HuH-7.5 (cell line): Measurements from ENCODE around the gene ARHGAP45.
"Not testable (repeated sequence)": the region's sequence is repeated elsewhere in the genome, so short reads cannot be mapped to it uniquely, and the experiment has no call there.

Source experiments
- DNase-seq: peaks from one replicate; pipeline ENCODE4 v3.0.0; 2011; ENCODE audit warnings: low spot score

The ARHGAP45 gene

GRCh38 chr19:1066748-1067340, at the start of gene ARHGAP45:
Gene ARHGAP45 (plus strand): TSS chr19:1067167. CDS start chr19:1067406, 239 bp downstream.
- DNase-seq: peak; percentile 72

- DNase-seq: no peak
Observed at GRCh38 chr19:1017906-1018305, 49.1 kb upstream of the ARHGAP45 start.

- DNase-seq: no peak
Observed at GRCh38 chr19:1018393-1018792, 48.6 kb upstream of the ARHGAP45 start.

- DNase-seq: no peak
Observed at GRCh38 chr19:1018932-1019615, 47.9 kb upstream of the ARHGAP45 start.

DNA sequence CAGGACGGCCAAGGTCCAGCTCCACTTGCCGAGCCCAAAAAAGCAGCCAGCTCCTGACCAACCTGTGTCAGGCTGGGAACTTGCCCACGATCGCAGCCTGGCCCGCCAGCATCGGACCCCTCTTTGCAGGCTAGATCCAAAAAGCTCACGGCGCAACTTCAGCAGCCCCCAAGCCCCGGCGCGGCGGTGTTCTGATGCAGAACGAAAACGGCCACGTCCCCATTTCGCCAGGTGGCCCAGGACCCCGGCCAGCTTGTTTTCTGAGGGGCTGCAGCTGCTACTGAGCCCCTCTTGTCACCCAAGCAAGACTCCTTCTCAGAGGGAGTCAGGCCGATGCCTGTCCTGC, 47.4 kb upstream of the ARHGAP45 start:
- DNase-seq: no peak

GRCh38 chr19:1019980-1020867, 46.7 kb upstream of the ARHGAP45 start:
- DNase-seq: no peak

DNA sequence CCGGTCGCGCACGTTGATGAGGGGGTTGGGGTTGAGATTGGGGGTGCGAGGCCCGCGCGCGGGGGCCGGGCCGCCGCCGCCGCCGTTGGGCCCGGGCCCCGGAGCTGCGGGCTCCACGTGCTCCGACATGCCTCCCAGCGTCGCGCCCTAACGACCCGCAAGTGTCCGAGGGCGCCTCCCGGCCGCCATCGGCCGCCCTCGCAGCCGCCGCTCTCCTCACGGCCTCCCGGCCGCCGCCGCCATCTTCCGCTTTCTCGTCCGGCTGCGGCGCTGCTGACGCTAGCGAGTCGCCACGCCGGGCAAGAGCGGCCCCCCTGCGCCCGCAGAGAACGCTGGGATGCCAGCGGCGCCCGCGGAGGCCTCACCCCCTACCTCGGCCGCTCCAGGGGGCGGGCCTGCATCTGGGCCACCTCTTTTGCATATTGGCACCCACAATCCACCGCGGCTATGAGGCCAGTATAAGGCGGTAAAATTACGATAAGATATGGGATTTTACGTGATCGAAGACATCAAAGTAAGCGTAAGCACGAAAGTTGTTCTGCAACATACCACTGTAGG, 46.0 kb upstream of the ARHGAP45 start, which contains the start of gene TMEM259:
Gene TMEM259, minus strand, starts transcription at position 256 of the 558 bp plus-strand sequence. Its CDS starts 127 bp downstream, at position 129.
- peak; percentile 99 for DNase-seq

DNA sequence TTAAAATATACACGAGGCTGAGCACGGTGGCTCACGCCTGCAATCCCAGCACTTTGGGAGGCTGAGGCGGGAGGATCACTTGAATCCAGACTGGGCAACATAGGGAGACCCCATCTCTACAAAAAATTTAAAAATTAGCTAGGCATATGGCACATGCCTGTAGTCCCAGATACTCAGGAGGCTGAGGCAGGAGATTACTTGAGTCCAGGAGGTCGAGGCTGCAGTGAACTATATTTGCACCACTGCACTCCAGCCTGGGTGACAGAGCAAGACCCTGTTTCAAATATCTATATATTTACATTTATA, 43.1 kb upstream of the ARHGAP45 start:
- not testable (repeated sequence) for DNase-seq

GRCh38 chr19:1025080-1025479, 41.9 kb upstream of the ARHGAP45 start:
- DNase-seq: not testable (repeated sequence)

DNA sequence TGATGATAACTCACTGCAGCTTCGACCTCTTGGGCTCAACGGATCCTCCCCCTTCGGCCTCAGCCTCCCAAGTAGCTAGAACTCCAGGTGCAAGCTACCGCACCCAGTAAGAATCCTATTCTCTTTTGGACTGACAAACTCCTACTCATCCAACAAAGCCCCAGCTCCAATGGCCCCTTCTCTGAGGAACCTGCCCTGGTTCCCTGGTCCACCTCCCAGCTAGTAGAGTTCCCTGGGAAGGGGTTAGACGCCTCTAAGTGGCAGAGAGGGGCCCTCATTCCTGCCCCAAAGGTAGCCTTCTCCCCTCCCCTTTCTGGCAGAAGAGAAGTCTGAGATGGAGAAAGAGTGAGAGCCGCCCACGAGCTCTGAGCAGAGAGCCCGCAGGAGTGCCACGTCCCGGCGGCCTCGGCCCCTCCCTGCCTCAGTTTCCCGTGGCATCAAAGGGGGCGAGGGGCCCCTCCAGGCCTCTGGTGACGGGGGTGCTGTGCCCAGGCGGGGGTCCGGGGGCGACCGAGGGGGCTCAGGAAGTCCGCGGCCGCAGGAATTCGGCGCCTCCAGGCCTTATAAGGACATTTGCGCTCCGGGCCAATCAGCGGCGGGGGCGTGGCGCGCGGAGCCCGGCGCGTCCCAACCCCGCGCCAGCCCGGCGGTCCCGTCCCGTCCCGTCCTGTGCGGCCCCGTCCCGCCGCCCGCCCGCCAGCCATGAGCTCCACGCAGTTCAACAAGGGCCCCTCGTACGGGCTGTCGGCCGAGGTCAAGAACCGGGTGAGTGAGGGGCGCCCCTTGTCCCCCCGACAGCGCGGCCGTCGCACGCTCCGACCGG, 40.8 kb upstream of the ARHGAP45 start, which contains the start of gene CNN2:
Gene CNN2, plus strand, starts transcription at position 649 of the 823 bp plus-strand sequence. Its CDS starts 54 bp downstream, at position 703.
- peak; percentile 94 for DNase-seq

- DNase-seq: no peak
Observed at GRCh38 chr19:1026783-1027649, 40.0 kb upstream of the ARHGAP45 start.

- no peak for DNase-seq
Observed at GRCh38 chr19:1027650-1028061, 39.3 kb upstream of the ARHGAP45 start.

DNA sequence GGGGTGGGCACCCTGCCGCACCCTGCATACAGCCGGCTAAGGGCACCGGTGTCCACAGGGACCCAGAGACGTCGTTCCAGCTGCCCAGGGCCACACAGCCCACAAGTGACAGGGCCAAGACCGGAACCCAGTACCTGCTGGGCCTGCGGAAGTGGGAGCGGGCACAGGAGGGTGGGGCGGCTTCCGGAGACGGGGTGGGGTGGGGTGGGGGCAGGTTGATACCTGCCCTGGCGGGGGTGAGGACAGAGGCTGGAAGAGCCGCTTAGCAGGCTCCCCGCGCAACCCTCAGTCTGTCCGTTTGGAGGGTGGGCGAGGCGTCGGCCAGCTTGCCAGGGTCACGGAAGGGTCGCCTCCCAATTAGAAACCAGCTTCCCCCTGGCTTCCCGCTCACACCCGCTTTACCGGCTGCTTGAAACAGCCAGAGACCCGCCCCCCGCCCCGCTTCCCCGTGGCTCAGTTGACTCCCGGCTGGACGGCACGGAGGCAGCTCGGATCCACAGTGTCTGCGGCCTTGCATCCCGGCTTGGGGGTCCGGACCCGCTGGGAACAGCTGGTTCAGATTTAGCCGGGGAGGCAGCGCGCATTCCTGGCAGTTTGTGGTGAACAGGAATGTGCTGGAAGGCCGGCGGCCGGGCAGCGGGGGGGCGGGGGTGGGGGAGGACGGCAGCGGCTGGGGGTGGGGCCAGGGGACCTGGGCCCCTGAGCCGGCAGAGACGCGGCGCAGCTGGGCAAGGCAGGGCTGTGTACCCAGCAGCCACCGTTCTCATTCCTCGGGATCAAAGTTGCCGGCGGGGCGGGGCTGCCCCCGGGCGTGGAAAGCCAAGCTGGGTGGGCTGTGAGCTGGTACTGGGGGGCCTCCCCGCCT, 38.7 kb upstream of the ARHGAP45 start:
- peak; percentile 90 for DNase-seq

GRCh38 chr19:1032264-1032867, 34.6 kb upstream of the ARHGAP45 start:
- DNase-seq: no peak

DNA sequence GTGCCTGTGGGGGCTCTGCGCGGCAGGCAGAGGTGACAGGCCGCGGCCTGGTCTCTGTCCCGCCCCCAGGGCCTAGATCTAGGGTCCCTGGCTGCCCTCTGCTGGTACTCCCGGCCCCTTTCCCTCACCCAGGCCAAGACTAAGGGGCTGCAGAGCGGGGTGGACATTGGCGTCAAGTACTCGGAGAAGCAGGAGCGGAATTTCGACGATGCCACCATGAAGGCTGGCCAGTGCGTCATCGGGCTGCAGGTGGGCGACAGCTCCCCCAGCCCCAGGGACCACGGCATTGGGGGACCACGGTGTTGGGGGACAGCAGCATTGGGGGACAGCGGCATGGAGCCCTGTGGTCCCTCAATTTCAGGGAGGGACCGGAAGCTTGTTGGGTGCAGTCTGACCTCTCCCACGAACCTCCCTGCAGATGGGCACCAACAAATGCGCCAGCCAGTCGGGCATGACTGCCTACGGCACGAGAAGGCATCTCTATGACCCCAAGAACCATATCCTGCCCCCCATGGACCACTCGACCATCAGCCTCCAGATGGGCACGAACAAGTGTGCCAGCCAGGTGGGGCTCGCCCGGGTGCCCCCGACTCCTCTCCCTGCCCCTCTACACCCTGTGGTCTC, 30.9 kb upstream of the ARHGAP45 start:
- no peak for DNase-seq

DNA sequence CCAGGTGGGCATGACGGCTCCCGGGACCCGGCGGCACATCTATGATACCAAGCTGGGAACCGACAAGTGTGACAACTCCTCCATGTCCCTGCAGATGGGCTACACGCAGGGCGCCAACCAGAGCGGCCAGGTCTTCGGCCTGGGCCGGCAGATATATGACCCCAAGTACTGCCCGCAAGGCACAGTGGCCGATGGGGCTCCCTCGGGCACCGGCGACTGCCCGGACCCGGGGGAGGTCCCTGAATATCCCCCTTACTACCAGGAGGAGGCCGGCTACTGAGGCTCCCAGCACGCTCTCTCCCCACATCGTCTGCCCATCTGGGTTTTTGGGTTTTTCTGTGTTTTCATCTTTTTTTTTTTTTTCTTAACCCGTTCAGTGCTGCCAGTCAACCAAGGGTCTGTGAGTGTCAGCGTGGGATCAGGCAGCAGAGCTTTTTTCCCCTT, 29.3 kb upstream of the ARHGAP45 start:
- no peak for DNase-seq

- DNase-seq: no peak
Observed at GRCh38 chr19:1038978-1039645, 27.9 kb upstream of the ARHGAP45 start.
